ENCODE measurements around the gene DBX1. TPM values are rescaled to one million over a fixed set of nuclear protein-coding genes. Genes with fewer than 3 reads are reported as not detected.
A peak's percentile ranks its signal among the peaks of the same experiment; 100 is the strongest.

The DBX1 gene
- total RNA-seq, 1 donor from 2014 or later, result 0.29 TPM

DNA sequence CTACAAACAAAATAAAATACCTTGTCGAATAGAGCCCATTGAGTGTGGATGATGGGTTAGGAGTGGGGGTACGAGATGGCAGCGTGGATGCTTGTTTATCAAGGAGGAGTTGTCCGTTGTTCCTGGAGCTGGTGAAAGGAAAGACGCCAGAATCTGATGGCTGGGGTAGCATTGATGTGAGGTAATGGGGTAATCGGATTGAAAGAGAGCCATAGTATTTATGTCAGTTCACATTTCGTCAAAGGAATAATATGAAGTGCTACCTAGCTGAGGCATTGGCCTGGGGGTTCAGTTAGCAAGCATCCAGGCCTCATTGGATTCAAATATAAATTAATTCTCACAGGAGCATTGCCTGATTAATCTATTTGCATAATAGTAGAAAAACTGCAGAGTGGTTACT is 16.9 kb upstream of the DBX1 start:
- no peak for DNase-seq
- H3K36me3 Mint-ChIP-seq (ENCODE audit: unreplicated experiment), result peaks cover 4% of the 10 kb centered on the region
- H3K4me1 Mint-ChIP-seq (ENCODE audit: low read depth, unreplicated experiment), result peaks cover 5% of the 10 kb centered on the region
- no peaks in the 10 kb centered on the region for H3K27me3 Mint-ChIP-seq (ENCODE audit: unreplicated experiment)
- H3K4me3 Mint-ChIP-seq (ENCODE audit: unreplicated experiment), result no peak overlapping the region
- TF ChIP-seq CTCF (IDR thresholded peaks at IDR 0.05; ENCODE audit: partially characterized antibody, unreplicated experiment), result no peak
- H3K27ac Mint-ChIP-seq (ENCODE audit: unreplicated experiment), result no peak overlapping the region
- no peaks in the 10 kb centered on the region for H3K9me3 Mint-ChIP-seq (ENCODE audit: unreplicated experiment)

- no peak overlapping the region for H3K4me3 Mint-ChIP-seq (ENCODE audit: unreplicated experiment)
- peaks cover 9% of the 10 kb centered on the region for H3K36me3 Mint-ChIP-seq (ENCODE audit: unreplicated experiment)
- H3K9me3 Mint-ChIP-seq (ENCODE audit: unreplicated experiment), result peaks cover 1% of the 10 kb centered on the region
- H3K27ac Mint-ChIP-seq (ENCODE audit: unreplicated experiment), result no peak overlapping the region
- DNase-seq, result no peak
- peaks cover 5% of the 10 kb centered on the region for H3K4me1 Mint-ChIP-seq (ENCODE audit: low read depth, unreplicated experiment)
- no peak for TF ChIP-seq CTCF (IDR thresholded peaks at IDR 0.05; ENCODE audit: partially characterized antibody, unreplicated experiment)
- no peaks in the 10 kb centered on the region for H3K27me3 Mint-ChIP-seq (ENCODE audit: unreplicated experiment)
Measured at GRCh38 chr11:20172721-20173447, 12.6 kb upstream of the DBX1 start.

DNA sequence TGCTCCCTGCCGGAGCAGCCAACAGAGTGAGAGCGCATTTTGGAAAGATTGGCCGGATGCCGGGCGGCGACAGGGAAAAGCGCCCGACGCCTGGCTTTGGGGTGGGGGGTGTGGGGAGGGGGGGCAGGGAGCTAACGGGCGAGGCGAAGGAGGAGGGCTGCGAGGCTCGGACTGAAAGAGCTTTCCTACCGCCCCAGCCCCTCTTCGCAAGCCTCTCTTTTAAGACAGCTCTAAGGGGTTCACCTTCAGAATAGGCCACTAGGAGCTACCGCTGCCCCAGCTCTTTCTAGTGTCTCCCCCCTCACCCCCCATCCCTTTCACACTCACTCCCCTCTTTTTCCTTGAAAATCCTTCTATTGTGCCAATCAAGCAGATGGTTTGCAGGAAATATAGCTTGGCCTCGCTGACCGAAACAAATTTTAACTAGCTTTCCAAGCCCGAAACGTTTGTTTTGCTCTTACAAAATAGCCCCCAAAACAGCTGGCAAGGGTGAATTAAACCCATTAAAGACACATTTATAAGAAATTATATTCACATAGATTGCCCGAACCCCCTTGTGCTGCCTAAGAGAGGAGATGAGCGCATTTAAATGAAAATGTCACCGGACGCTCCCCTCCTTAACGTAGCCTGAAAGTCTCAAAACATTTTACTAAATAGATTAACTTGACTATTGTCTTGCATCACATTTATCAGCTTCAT is 3.7 kb upstream of the DBX1 start:
- Mint-ChIP-seq H3K9me3 (ENCODE audit: unreplicated experiment) (peaks cover 8% of the 10 kb centered on the region), H3K27ac (ENCODE audit: unreplicated experiment) (no peak overlapping the region), H3K36me3 (ENCODE audit: unreplicated experiment) (no peaks in the 10 kb centered on the region), H3K4me1 (ENCODE audit: low read depth, unreplicated experiment) (peaks cover 24% of the 10 kb centered on the region), H3K27me3 (ENCODE audit: unreplicated experiment) (peaks cover 53% of the 10 kb centered on the region), H3K4me3 (ENCODE audit: unreplicated experiment) (peak overlapping the region; percentile 81)
- DNase-seq, result no peak
- no peak for TF ChIP-seq CTCF (IDR thresholded peaks at IDR 0.05; ENCODE audit: partially characterized antibody, unreplicated experiment)

DNA sequence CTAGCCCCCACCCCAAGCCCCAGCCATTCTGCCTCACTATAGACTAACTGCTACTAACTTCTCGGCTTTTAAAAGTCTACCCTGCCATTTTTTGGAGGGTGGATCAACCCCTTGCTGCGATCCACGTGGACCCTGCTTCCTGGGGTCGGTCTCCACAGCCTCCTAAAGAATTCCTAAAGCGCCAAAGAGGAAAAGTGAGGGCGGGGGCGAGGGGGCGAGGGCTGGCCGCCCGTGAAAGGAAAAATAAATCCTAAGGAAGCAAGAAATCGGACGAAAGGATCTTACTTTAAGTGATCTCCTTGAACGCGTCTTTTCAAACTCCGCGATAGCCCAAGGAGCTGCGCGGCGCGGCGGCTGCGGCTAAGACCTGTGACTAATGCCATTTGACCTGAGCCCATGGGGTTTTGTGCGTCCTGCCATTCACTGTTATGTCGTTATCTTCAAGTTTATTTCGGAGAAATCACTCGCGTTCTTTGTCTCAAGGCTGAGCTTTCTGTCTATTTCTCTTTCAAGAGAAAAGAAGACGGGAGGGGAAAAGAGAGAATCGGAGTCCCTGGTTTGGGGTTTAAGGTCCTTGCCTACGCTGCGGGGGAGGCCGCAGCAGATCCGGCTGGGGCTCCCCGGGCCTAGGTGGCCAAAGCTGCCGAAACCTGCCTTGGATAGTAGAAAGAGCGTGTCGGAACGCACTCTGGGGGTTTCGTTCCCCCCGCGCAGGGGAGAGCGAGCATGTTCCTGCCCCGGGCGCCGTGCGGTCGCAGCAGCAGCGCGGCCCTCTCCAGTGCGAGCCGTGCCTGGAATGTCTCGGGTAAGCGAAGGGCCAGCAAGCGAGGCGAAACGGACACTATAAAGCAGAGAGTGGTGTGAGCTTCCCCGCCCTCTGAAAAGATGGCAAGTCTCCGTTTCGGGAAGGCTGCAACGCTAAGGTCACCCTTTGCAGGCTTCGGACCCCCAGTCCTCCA is 2.8 kb upstream of the DBX1 start:
- peaks cover 30% of the 10 kb centered on the region for H3K4me1 Mint-ChIP-seq (ENCODE audit: low read depth, unreplicated experiment)
- DNase-seq, result peak; percentile 70
- TF ChIP-seq CTCF (IDR thresholded peaks at IDR 0.05; ENCODE audit: partially characterized antibody, unreplicated experiment), result no peak
- no peak overlapping the region for H3K27ac Mint-ChIP-seq (ENCODE audit: unreplicated experiment)
- no peaks in the 10 kb centered on the region for H3K36me3 Mint-ChIP-seq (ENCODE audit: unreplicated experiment)
- peaks cover 60% of the 10 kb centered on the region for H3K27me3 Mint-ChIP-seq (ENCODE audit: unreplicated experiment)
- peak overlapping the region; percentile 81 for H3K4me3 Mint-ChIP-seq (ENCODE audit: unreplicated experiment)
- H3K9me3 Mint-ChIP-seq (ENCODE audit: unreplicated experiment), result peaks cover 10% of the 10 kb centered on the region

Data from glutamatergic neuron (in vitro differentiated cells).